Activated T-helper 2 cell treated with anti-CD3 and anti-CD28 coated beads, Interferon-gamma antibody, Interleukin-2, Interleukin-4, amounts not matched to agents 10 μg/mL and 5 μg/mL and 100 μg/mL, durations not matched to agents 14 hours and 24 hours and 36 hours (primary cell): Measurements from ENCODE around the gene UBR1. TPM values are rescaled to one million over a fixed set of nuclear protein-coding genes. Genes with fewer than 3 reads are reported as not detected.

ENCODE experiments used
- DNase-seq: peaks from one replicate; pipeline ENCODE4 v3.0.0; 2021; ENCODE audit warnings: low spot score
- H3K27ac Mint-ChIP-seq: one replicate; pipeline ENCODE4 v1.8.0; 2021; ENCODE audit warnings: mixed read lengths
- H3K27me3 Mint-ChIP-seq: one replicate; pipeline ENCODE4 v1.8.0; 2021; ENCODE audit warnings: low read depth, mixed read lengths
- H3K36me3 Mint-ChIP-seq: one replicate; pipeline ENCODE4 v1.8.0; 2021; ENCODE audit warnings: low read depth, mixed read lengths
- H3K4me1 Mint-ChIP-seq: one replicate; pipeline ENCODE4 v1.8.0; 2021; ENCODE audit warnings: low read depth, mixed read lengths
- H3K4me3 Mint-ChIP-seq: one replicate; pipeline ENCODE4 v1.8.0; 2021; ENCODE audit warnings: low read depth, mild to moderate bottlenecking, moderate library complexity, mixed read lengths
- H3K9me3 Mint-ChIP-seq: one replicate; pipeline ENCODE4 v1.8.0; 2021; ENCODE audit warnings: mixed read lengths
- intact Hi-C: fragments of 100-400 bp; cut with micrococcal nuclease; formaldehyde crosslinking; loops from one replicate; pipeline ENCODE4 v1.15.1; 2023
- total RNA-seq: library from RNA; stranded (reverse); gene quantifications from 2 replicates; pipeline ENCODE4 v1.2.3, GENCODE V29; 2022

The UBR1 gene
- total RNA-seq, 1 donor from 2014 or later: 36.7 TPM

- Mint-ChIP-seq H3K27ac (no peak overlapping the region), H3K27me3 (peaks cover 2% of the 10 kb centered on the region), H3K9me3 (no peaks in the 10 kb centered on the region), H3K4me3 (no peak overlapping the region), H3K4me1 (no peaks in the 10 kb centered on the region), H3K36me3 (no peaks in the 10 kb centered on the region)
- intact Hi-C loops: no loop called here
- no peak for DNase-seq
These were observed 173.9 kb downstream of the UBR1 start for GRCh38 chr15:42931702-42932486.

- no peak for DNase-seq
- Mint-ChIP-seq H3K4me3 (no peak overlapping the region), H3K27ac (no peak overlapping the region), H3K9me3 (no peaks in the 10 kb centered on the region), H3K27me3 (peaks cover 2% of the 10 kb centered on the region), H3K4me1 (no peaks in the 10 kb centered on the region), H3K36me3 (no peaks in the 10 kb centered on the region)
- intact Hi-C loops: loop anchor here (10.0 kb wide), 1 partner anchor 125 kb away; no protein-coding TSS in a partner anchor
These were observed 176.5 kb downstream of the UBR1 start for GRCh38 chr15:42929306-42929848.

GRCh38 chr15:42921342-42921731, 184.5 kb downstream of the UBR1 start:
- no peaks in the 10 kb centered on the region for H3K27me3 Mint-ChIP-seq
- H3K4me1 Mint-ChIP-seq: peaks cover 25% of the 10 kb centered on the region
- H3K4me3 Mint-ChIP-seq: peak overlapping the region; percentile 93
- peak overlapping the region; percentile 87 for H3K27ac Mint-ChIP-seq
- DNase-seq: peak; percentile 42
- no peaks in the 10 kb centered on the region for H3K9me3 Mint-ChIP-seq
- peaks cover 5% of the 10 kb centered on the region for H3K36me3 Mint-ChIP-seq
- intact Hi-C loops: loop anchor here (1.0 to 10.0 kb wide), 2 partner anchors 117 to 184 kb away; partner anchors contain the start of gene CDAN1

- peak within 1 kb of the TSS; percentile 87 for H3K27ac Mint-ChIP-seq
- peaks cover 7% of the 10 kb centered on the region for H3K36me3 Mint-ChIP-seq
- H3K4me3 Mint-ChIP-seq: peak within 1 kb of the TSS; percentile 93
- H3K27me3 Mint-ChIP-seq: no peaks in the 10 kb centered on the region
- H3K4me1 Mint-ChIP-seq: peaks cover 29% of the 10 kb centered on the region
- no peaks in the 10 kb centered on the region for H3K9me3 Mint-ChIP-seq
- intact Hi-C loops: loop anchor here (1.0 to 10.0 kb wide), 2 partner anchors 116 to 183 kb away; partner anchors contain the start of gene CDAN1
- peak; percentile 96 for DNase-seq
These were observed 185.1 kb downstream of the UBR1 start, which contains the start of gene TTBK2 for GRCh38 chr15:42920519-42921341. Gene TTBK2 (minus strand): TSS chr15:42920778. CDS start chr15:42878617, 42,161 bp downstream.

GRCh38 chr15:42919799-42920518, 185.9 kb downstream of the UBR1 start:
- H3K4me1 Mint-ChIP-seq: peaks cover 36% of the 10 kb centered on the region
- peak overlapping the region; percentile 91 for H3K4me3 Mint-ChIP-seq
- no peak for DNase-seq
- H3K36me3 Mint-ChIP-seq: peaks cover 8% of the 10 kb centered on the region
- H3K27me3 Mint-ChIP-seq: no peaks in the 10 kb centered on the region
- no peaks in the 10 kb centered on the region for H3K9me3 Mint-ChIP-seq
- H3K27ac Mint-ChIP-seq: peak overlapping the region; percentile 85
- intact Hi-C loops: loop anchor here (10.0 kb wide), 1 partner anchor 115 kb away; no protein-coding TSS in a partner anchor

GRCh38 chr15:42919308-42919707, 186.5 kb downstream of the UBR1 start:
- Mint-ChIP-seq H3K9me3 (no peaks in the 10 kb centered on the region), H3K36me3 (peaks cover 11% of the 10 kb centered on the region), H3K27me3 (no peaks in the 10 kb centered on the region), H3K4me1 (peaks cover 39% of the 10 kb centered on the region), H3K27ac (no peak overlapping the region), H3K4me3 (peak overlapping the region; percentile 91)
- intact Hi-C loops: no loop called here
- no peak for DNase-seq

- Mint-ChIP-seq H3K27ac (no peak overlapping the region), H3K36me3 (peaks cover 11% of the 10 kb centered on the region), H3K27me3 (no peaks in the 10 kb centered on the region), H3K4me3 (no peak overlapping the region), H3K4me1 (peaks cover 39% of the 10 kb centered on the region), H3K9me3 (no peaks in the 10 kb centered on the region)
- intact Hi-C loops: no loop called here
- no peak for DNase-seq
These were observed 187.8 kb downstream of the UBR1 start for GRCh38 chr15:42918047-42918446.

GRCh38 chr15:42915654-42916315, 190.1 kb downstream of the UBR1 start:
- H3K27me3 Mint-ChIP-seq: no peaks in the 10 kb centered on the region
- no peak overlapping the region for H3K4me3 Mint-ChIP-seq
- peaks cover 30% of the 10 kb centered on the region for H3K4me1 Mint-ChIP-seq
- intact Hi-C loops: no loop called here
- H3K36me3 Mint-ChIP-seq: peaks cover 11% of the 10 kb centered on the region
- H3K9me3 Mint-ChIP-seq: no peaks in the 10 kb centered on the region
- H3K27ac Mint-ChIP-seq: no peak overlapping the region
- DNase-seq: no peak

- H3K4me3 Mint-ChIP-seq: no peak overlapping the region
- H3K27ac Mint-ChIP-seq: no peak overlapping the region
- H3K9me3 Mint-ChIP-seq: no peaks in the 10 kb centered on the region
- intact Hi-C loops: no loop called here
- no peaks in the 10 kb centered on the region for H3K27me3 Mint-ChIP-seq
- no peak for DNase-seq
- H3K36me3 Mint-ChIP-seq: peaks cover 11% of the 10 kb centered on the region
- peaks cover 31% of the 10 kb centered on the region for H3K4me1 Mint-ChIP-seq
These were observed 190.9 kb downstream of the UBR1 start for GRCh38 chr15:42914728-42915497.

- H3K4me3 Mint-ChIP-seq: no peak overlapping the region
- H3K27ac Mint-ChIP-seq: no peak overlapping the region
- peaks cover 9% of the 10 kb centered on the region for H3K36me3 Mint-ChIP-seq
- H3K4me1 Mint-ChIP-seq: peaks cover 17% of the 10 kb centered on the region
- intact Hi-C loops: no loop called here
- H3K27me3 Mint-ChIP-seq: no peaks in the 10 kb centered on the region
- DNase-seq: no peak
- H3K9me3 Mint-ChIP-seq: no peaks in the 10 kb centered on the region
These were observed 194.7 kb downstream of the UBR1 start for GRCh38 chr15:42911058-42911592.

- no peak overlapping the region for H3K4me3 Mint-ChIP-seq
- intact Hi-C loops: no loop called here
- H3K36me3 Mint-ChIP-seq: peaks cover 5% of the 10 kb centered on the region
- peaks cover 4% of the 10 kb centered on the region for H3K4me1 Mint-ChIP-seq
- no peak for DNase-seq
- H3K27me3 Mint-ChIP-seq: no peaks in the 10 kb centered on the region
- no peaks in the 10 kb centered on the region for H3K9me3 Mint-ChIP-seq
- H3K27ac Mint-ChIP-seq: no peak overlapping the region
These were observed 197.3 kb downstream of the UBR1 start for GRCh38 chr15:42908538-42908937.
